Esophagus muscularis mucosa (tissue), 4 donors: ENCODE results near the gene TMEM247.

ENCODE experiments used
- EP300 ChIP-seq: sonication (generic); formaldehyde crosslinking; IDR thresholded peaks from one replicate; pipeline ENCODE4 v1.6.1; 2017; ENCODE audit warnings: antibody characterized with exemption
- POLR2A ChIP-seq: fragments of 450-650 bp; IDR thresholded peaks from one replicate; pipeline ENCODE4 v1.6.1; 2017; ENCODE audit warnings: antibody characterized with exemption, moderate library complexity, mild to moderate bottlenecking, low read depth
- POLR2AphosphoS5 ChIP-seq, 2 donors: sonication (generic); formaldehyde crosslinking; IDR thresholded peaks; one replicate each; pipeline ENCODE4 v1.6.1; 2017; ENCODE audit warnings: antibody characterized with exemption in 2 of 2
- TF ChIP-seq, protein P1 (sequence below), 3 experiments: fragments of 200-600 bp in 2 of 3; fragments of 450-650 bp in 1 of 3; sonication (generic) in 2 of 3; IDR thresholded peaks; one replicate each; pipeline ENCODE4 v1.5.1; 2017 to 2019; ENCODE audit warnings: antibody characterized with exemption in 3 of 3, mild to moderate bottlenecking in 2 of 3, moderate library complexity in 1 of 3

DNA sequence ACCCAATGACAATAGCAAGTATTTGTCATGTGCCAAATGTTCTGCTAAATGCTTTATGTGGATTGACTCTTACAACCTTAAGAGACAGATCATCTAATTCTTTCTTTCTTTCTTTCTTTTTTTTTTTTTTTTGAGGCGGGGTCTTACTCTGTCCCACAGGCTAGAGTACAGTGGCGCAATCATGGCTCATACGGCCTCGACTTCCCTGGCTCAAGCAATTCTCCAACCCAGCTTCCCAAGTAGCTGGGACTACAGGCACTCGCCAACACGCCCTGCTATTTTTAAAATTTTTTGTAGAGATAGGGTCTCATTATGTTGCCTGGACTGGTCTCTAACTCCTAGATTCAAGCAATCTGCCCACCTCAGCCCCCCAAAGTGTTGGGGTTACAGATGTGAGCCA, 21.4 kb downstream of the TMEM247 start:
- TF ChIP-seq, protein P1, sequence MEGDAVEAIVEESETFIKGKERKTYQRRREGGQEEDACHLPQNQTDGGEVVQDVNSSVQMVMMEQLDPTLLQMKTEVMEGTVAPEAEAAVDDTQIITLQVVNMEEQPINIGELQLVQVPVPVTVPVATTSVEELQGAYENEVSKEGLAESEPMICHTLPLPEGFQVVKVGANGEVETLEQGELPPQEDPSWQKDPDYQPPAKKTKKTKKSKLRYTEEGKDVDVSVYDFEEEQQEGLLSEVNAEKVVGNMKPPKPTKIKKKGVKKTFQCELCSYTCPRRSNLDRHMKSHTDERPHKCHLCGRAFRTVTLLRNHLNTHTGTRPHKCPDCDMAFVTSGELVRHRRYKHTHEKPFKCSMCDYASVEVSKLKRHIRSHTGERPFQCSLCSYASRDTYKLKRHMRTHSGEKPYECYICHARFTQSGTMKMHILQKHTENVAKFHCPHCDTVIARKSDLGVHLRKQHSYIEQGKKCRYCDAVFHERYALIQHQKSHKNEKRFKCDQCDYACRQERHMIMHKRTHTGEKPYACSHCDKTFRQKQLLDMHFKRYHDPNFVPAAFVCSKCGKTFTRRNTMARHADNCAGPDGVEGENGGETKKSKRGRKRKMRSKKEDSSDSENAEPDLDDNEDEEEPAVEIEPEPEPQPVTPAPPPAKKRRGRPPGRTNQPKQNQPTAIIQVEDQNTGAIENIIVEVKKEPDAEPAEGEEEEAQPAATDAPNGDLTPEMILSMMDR (IDR thresholded peaks at IDR 0.05), result no peak
- TF ChIP-seq POLR2A (no peak), POLR2AphosphoS5 (IDR thresholded peaks at IDR 0.05) (no peak), EP300 (no peak)
